Fibroblast of skin of right biceps (primary cell): Measurements from ENCODE around the gene P2RY14.
"Not testable (repeated sequence)": the region's sequence is repeated elsewhere in the genome, so short reads cannot be mapped to it uniquely, and the experiment has no call there.

Experiments
- DNase-seq: peaks from one replicate; pipeline ENCODE4 v3.0.0-alpha.2; 2013

P2RY14 gene

GRCh38 chr3:151256749-151257148 lies 21.6 kb downstream of the P2RY14 start:
- no peak for DNase-seq

GRCh38 chr3:151248772-151249337 lies 29.5 kb downstream of the P2RY14 start:
- no peak for DNase-seq

- not testable (repeated sequence) for DNase-seq
These were observed 36.3 kb downstream of the P2RY14 start for GRCh38 chr3:151242006-151242405.

- DNase-seq, result peak; percentile 51
These were observed 41.6 kb downstream of the P2RY14 start for GRCh38 chr3:151236736-151237135.

- no peak for DNase-seq
These were observed 42.0 kb downstream of the P2RY14 start for GRCh38 chr3:151236316-151236715.

GRCh38 chr3:151234825-151235224 lies 43.5 kb downstream of the P2RY14 start:
- DNase-seq, result no peak

GRCh38 chr3:151232991-151233390 lies 45.4 kb downstream of the P2RY14 start:
- DNase-seq, result no peak

- DNase-seq, result not testable (repeated sequence)
These were observed 45.9 kb downstream of the P2RY14 start for GRCh38 chr3:151232403-151232802.

GRCh38 chr3:151230646-151231045 lies 47.7 kb downstream of the P2RY14 start:
- no peak for DNase-seq

- DNase-seq, result peak; percentile 89
These were observed 49.7 kb downstream of the P2RY14 start for GRCh38 chr3:151228666-151229040.

GRCh38 chr3:151227807-151228665 lies 50.3 kb downstream of the P2RY14 start:
- peak; percentile 87 for DNase-seq

- no peak for DNase-seq
These were observed 51.0 kb downstream of the P2RY14 start for GRCh38 chr3:151227266-151227806.

GRCh38 chr3:151226825-151227224 lies 51.5 kb downstream of the P2RY14 start:
- no peak for DNase-seq

- peak; percentile 97 for DNase-seq
These were observed 52.2 kb downstream of the P2RY14 start for GRCh38 chr3:151226088-151226563.

GRCh38 chr3:151225040-151225975 lies 53.0 kb downstream of the P2RY14 start:
- DNase-seq, result no peak

- DNase-seq, result peak; percentile 52
These were observed 54.0 kb downstream of the P2RY14 start for GRCh38 chr3:151224268-151224866.

- peak; percentile 95 for DNase-seq
These were observed 59.3 kb downstream of the P2RY14 start for GRCh38 chr3:151219056-151219455.

GRCh38 chr3:151218136-151218535 lies 60.2 kb downstream of the P2RY14 start:
- DNase-seq, result no peak

GRCh38 chr3:151216641-151217607 lies 61.4 kb downstream of the P2RY14 start:
- peak; percentile 93 for DNase-seq

- no peak for DNase-seq
These were observed 63.9 kb downstream of the P2RY14 start for GRCh38 chr3:151214459-151214858.

- DNase-seq, result peak; percentile 39
These were observed 64.5 kb downstream of the P2RY14 start for GRCh38 chr3:151213881-151214280.
